Measurements from ENCODE around the gene GRM7.

GRM7 gene

GRCh38 chr3:7160689-7161088, 299.8 kb downstream of the GRM7 start:
- DNase-seq = no peak

- DNase-seq = no peak
These were observed 305.5 kb downstream of the GRM7 start for GRCh38 chr3:7166460-7166859.

DNA sequence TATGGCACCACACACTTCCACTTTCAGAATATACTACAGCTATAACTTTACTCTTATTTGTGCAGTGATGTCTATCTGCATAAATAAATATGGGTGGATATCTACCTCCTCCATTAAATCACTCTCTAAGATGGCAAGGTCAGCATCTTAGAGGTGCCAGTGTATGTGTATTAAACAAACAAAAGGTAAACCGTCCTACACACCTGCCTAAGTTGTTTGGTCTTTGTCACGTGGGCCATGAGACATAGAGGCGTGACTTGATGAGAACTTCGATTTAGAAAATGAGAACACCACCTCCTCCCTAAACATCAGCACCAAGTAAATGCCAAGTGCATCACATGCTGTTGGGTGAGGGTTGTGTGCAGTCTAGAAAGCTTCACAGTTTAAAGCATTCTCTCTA, 310.6 kb downstream of the GRM7 start:
- no peak for DNase-seq

- no peak for DNase-seq
These were observed 312.1 kb downstream of the GRM7 start for GRCh38 chr3:7172996-7173395.

GRCh38 chr3:7188551-7188950, 327.6 kb downstream of the GRM7 start:
- DNase-seq = no peak

DNA sequence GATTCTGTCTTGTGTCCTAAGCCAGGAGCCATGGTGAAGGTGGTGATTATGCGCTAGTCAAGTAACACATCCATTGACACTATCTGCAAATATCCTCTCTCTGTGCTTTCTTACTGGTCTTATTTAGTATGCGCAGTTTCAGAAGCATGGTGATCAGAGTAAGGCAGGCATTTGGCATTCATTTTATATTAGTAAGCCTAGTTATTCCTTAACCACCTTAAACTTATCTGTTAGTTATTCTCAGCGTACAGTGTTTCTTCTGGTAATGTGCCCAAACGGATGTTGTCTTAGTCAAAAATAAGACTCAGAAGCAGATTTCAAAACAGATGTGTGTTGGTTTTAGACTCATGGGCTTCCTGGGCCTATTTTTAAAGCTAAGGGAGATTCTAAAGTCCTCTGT, 329.2 kb downstream of the GRM7 start:
- no peak for DNase-seq

GRCh38 chr3:7193269-7193668, 332.4 kb downstream of the GRM7 start:
- no peak for DNase-seq

GRCh38 chr3:7194071-7194835, 333.3 kb downstream of the GRM7 start:
- DNase-seq = no peak

DNA sequence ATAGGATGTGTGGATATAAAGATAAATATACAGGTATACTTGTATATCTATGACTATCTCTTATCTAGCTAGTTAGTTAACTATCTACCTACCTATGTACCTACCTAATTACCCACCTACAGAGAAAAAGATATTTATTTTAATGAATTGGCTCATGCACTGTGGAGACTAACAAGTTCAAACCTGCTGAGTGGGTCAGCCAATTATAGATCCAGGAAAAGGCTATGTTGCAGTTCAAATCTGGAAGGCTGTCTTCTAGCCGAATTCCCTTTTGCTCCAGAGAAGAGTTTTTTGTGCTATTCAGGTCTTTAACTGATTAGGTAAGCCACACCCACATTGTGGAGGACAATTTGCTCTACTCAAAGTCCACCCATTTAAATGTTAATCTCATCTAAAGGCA, 335.0 kb downstream of the GRM7 start:
- DNase-seq = no peak

GRCh38 chr3:7201784-7202183, 340.9 kb downstream of the GRM7 start:
- DNase-seq = no peak

GRCh38 chr3:7203969-7204847, 343.3 kb downstream of the GRM7 start:
- no peak for DNase-seq

DNA sequence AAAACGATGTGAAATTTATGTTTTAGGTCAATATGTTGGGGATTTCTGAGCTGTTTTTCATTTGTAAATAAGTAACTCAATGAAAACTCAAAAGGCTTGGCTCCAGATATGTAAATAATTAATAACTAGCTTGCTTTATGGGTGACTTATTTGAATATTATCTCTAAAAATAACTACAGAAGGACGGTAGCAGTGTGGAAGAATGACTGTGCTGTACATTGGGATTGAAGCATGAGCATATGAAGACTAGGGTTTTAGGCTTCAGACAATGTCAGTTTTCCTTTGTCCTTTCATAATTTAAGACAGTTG, 343.9 kb downstream of the GRM7 start:
- DNase-seq = no peak

DNA sequence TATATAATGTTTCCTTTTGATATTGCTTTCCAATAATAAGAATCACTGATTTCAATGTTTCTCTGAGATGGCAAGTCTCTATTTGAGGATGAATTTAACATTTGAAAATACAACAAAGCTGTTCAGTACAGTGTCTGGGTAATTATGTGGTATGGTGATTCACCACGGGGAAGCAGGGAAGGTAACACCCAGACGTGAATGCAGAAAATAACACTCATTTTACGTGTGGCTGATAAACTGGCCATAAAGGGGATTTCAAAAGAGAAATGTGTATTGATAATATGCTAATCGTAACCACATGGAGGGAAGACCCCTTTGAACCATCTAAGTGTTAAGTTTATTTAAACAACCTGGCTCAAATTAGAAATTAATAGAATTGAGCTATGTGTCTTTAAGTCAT, 344.6 kb downstream of the GRM7 start:
- DNase-seq = no peak

- no peak for DNase-seq
These were observed 345.0 kb downstream of the GRM7 start for GRCh38 chr3:7205962-7206361.

DNA sequence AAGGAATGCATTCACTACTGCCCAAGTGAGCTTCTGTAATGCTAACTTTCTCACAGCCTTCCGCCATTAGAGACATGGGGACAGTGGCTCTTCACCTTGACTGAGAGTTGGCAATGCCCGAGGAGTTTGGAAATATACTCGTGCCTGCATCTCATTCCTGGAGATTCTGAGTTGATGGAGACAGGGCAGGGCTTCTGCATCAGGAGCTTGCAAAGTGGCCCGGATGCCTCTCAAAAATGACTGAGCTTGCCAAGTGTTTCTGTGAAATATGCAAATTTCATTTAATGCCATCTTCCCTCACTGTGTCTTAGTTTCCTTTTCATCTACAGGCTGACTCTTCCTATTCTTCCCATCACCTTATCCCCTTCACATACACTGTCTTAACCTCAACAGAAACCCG, 346.2 kb downstream of the GRM7 start:
- no peak for DNase-seq

DNA sequence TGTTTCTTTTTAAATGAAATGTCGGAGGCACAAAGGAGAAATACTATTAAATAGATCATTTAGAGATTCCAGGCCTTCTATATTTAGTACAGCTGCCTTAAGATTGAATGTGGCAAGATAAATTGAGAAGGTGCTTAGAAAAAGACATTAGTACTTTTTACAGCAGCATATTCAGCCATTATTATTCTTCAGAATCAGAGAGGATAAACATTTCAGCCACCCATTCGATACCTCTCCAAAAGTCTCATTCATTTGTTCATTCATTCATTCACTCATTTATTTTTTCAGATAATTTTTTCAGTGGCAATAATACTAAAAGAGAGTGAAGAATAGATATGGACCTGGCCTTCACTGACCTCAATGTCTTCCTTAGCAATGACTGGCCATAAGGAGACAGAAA, 347.0 kb downstream of the GRM7 start:
- no peak for DNase-seq

DNA sequence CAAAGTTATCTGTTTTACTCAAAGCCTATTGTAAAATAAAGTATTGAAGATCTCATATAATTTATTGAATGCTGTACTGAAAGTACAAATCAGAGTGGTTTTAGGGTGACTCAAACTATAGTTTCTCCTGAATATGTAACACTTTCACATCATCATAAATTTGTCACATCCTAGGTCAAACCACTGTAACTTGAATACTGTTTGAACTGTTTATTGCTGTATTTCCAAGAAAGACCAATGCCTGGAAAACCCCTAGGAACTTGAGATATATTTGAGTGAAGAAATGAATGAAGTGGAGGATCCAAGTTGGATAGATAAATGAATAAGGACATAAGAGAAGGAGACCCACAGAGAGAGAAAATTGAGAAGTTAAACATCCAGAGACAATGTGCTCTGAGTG, 348.2 kb downstream of the GRM7 start:
- DNase-seq = no peak

- DNase-seq = no peak
These were observed 350.8 kb downstream of the GRM7 start for GRCh38 chr3:7211740-7212139.

- DNase-seq = no peak
These were observed 354.8 kb downstream of the GRM7 start for GRCh38 chr3:7215706-7216105.

DNA sequence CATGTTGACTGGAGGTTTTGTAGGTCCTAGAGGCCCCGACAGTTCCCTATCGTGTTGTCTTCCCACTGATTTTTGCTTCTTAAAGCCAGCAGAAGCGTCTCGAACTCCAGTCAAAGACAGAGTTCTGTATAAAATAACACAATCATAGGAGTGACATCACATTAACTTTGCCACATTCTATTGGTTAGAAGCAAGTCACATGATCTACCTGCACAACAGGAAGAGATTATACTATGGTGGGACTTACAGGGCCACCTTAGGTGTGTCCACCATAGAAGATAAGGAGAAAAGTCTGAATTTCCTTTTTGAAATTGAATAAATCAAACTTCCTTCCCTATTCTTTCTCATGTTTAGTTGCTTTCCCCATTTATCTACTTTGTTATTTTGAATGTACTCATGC, 365.5 kb downstream of the GRM7 start:
- DNase-seq = no peak

DNA sequence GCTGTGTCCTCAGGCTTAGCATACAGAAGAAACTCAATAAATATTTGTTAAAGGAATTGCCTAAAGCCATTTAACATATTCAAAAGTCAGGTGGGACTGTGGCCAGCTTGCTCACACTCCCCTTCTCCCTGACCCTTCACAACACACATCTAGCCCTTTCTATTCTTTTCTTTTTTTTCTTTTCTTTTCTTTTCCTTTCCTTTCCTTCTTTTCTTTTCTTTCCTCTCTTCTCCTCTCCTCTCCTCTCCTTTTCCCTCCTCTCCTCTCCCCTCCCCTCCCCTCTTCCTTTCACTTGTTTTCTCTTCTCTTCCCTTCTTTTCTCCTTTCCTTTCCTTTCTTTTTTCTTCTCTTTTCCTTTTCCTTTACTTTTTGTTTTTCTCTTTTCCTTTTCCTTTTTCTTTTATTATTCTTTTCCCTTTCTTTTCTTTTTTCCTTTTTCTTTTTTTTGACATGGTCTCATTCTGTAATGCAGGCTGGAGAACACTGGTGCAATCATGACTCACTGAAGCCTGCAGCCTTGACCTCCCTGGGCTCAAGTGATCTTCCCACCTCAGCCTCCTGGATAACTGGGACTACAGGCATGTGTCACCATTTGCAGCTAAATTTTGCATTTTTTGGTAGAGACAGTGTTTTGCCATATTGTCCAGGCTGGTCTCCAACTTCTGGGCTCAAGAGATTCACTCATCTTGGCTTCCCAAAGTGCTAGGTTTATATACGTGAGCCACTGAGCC, 377.8 kb downstream of the GRM7 start:
- DNase-seq = no peak

GRCh38 chr3:7241584-7242302, 380.8 kb downstream of the GRM7 start:
- DNase-seq = no peak

- DNase-seq = no peak
These were observed 381.4 kb downstream of the GRM7 start for GRCh38 chr3:7242303-7242635.
